Gastrocnemius medialis (tissue), 4 donors: ENCODE measurements around the gene ZDHHC8.

ENCODE experiments used
- POLR2A ChIP-seq, 2 donors: fragments of 450-650 bp; IDR thresholded peaks; one replicate each; pipeline ENCODE4 v1.6.1; 2017; ENCODE audit warnings: antibody characterized with exemption in 2 of 2, mild to moderate bottlenecking in 2 of 2, moderate library complexity in 2 of 2
- TF ChIP-seq, protein P1 (sequence below), 5 experiments: fragments of 450-650 bp in 3 of 5; fragments of 200-600 bp in 2 of 5; sonication (generic) in 2 of 5; IDR thresholded peaks in 4 of 5; conservative IDR thresholded peaks in 1 of 5; 1 replicate in 4 of 5; 2 replicates in 1 of 5; pipeline ENCODE4 v1.5.1; 2016 to 2019; ENCODE audit warnings: antibody characterized with exemption in 5 of 5, mild to moderate bottlenecking in 3 of 5, moderate library complexity in 3 of 5

GRCh38 chr22:20114506-20115475, 16.8 kb upstream of the ZDHHC8 start:
- TF ChIP-seq, protein P1, sequence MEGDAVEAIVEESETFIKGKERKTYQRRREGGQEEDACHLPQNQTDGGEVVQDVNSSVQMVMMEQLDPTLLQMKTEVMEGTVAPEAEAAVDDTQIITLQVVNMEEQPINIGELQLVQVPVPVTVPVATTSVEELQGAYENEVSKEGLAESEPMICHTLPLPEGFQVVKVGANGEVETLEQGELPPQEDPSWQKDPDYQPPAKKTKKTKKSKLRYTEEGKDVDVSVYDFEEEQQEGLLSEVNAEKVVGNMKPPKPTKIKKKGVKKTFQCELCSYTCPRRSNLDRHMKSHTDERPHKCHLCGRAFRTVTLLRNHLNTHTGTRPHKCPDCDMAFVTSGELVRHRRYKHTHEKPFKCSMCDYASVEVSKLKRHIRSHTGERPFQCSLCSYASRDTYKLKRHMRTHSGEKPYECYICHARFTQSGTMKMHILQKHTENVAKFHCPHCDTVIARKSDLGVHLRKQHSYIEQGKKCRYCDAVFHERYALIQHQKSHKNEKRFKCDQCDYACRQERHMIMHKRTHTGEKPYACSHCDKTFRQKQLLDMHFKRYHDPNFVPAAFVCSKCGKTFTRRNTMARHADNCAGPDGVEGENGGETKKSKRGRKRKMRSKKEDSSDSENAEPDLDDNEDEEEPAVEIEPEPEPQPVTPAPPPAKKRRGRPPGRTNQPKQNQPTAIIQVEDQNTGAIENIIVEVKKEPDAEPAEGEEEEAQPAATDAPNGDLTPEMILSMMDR (IDR thresholded peaks at IDR 0.05 in 4 of 5, conservative IDR thresholded peaks at IDR 0.05 in 1 of 5) = no peak
- TF ChIP-seq POLR2A (IDR thresholded peaks at IDR 0.05) = no peak
